ENCODE results near the gene AZU1.

DNA sequence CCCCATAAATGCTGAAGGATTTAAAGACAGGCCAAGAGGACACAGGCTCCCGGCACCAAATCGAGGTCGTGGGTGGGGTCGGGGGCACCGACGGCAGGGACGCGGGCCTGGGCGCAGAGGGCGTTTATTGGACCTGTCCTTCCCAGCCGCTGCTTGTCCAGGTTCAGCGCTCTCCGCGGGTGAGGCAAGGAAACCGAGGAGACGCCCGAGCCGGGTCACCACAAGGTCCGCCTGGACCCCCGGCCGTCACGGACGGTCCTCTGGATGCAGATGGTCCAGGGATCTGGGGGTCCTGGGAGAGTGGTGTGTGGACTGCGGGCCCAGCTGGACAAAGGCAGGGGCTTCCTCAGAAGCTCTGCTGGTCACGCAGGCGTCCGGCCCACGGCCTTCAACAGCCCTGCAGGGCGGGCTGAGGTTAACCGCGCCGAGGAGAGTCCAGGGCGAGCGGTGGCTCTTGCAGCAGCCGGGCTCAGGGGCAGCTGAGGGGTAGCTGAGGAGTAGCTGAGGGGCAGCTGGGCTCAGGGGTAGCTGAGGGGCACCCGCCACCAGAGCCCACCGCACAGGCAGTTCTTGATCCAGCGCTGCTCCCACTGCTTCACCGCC lies 40.3 kb downstream of the AZU1 start:
- TF ChIP-seq, protein P1, sequence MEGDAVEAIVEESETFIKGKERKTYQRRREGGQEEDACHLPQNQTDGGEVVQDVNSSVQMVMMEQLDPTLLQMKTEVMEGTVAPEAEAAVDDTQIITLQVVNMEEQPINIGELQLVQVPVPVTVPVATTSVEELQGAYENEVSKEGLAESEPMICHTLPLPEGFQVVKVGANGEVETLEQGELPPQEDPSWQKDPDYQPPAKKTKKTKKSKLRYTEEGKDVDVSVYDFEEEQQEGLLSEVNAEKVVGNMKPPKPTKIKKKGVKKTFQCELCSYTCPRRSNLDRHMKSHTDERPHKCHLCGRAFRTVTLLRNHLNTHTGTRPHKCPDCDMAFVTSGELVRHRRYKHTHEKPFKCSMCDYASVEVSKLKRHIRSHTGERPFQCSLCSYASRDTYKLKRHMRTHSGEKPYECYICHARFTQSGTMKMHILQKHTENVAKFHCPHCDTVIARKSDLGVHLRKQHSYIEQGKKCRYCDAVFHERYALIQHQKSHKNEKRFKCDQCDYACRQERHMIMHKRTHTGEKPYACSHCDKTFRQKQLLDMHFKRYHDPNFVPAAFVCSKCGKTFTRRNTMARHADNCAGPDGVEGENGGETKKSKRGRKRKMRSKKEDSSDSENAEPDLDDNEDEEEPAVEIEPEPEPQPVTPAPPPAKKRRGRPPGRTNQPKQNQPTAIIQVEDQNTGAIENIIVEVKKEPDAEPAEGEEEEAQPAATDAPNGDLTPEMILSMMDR (IDR thresholded peaks at IDR 0.05 in 2 of 3, conservative IDR thresholded peaks at IDR 0.05 in 1 of 3; ENCODE audit: borderline replicate concordance in 1 of 3, insufficient read depth in 1 of 3, low read depth in 2 of 3, low read length in 2 of 3) = no peak
- TF ChIP-seq RAD21 (IDR thresholded peaks at IDR 0.05; ENCODE audit: low read depth) = no peak

Measured in HCT116 (cell line).